NCI-H748 treated with DMSO at 0.1 percent for 48 hours (cell line): ENCODE results near the gene MRGPRG.

ENCODE experiments used
- DNase-seq: peaks from one replicate; lab custom pipeline; 2025; lab: John Stamatoyannopoulos, UW

The MRGPRG gene

DNA sequence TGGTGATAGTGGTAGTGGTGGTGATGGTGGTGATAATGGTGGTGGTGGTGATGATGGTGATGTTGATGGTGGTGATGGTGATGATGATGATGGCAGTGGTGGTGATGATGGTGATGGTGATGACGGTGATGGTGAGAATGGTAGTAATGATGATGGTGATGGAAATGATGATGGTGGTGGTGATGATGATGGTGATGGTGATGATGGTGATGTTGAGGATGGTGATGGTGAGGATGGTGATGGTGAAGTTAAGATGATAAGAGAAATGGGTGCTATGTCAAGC lies 11.8 kb downstream of the MRGPRG start:
- DNase-seq = no peak

DNA sequence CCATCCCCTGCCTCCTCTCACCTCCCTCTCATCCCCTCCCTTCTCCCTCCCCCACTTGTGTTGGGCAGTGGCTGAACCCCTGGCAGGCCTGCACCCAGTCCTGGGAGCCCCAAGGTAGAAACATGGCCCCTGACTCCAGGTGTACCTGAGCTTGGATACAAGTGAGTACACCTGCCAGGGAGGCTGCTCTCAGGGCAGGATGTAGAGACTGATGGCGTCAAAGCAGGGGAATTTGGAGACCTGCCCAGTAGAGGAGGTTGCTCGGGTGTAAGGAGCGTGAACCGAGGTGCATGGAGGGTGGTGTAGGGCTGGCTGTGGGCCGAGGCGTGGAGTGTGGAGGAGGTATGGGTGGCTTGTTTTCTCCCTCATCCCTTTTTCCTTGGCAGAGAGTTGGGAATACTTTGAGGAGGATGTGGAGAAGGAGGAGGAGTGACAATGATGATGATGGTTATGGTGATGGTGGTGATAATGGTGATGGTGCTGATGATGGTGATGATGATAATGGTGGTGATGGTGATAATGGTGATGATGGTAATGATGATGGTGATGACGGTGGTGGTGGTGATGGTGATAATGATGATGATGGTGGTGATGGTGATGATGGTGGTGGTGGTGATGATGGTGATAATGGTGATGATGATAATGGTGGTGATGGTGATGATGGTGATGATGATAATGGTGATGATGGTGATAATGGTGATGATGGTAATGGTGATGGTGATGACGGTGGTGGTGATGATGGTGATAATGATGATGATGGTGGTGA lies 12.3 kb downstream of the MRGPRG start:
- no peak for DNase-seq

DNA sequence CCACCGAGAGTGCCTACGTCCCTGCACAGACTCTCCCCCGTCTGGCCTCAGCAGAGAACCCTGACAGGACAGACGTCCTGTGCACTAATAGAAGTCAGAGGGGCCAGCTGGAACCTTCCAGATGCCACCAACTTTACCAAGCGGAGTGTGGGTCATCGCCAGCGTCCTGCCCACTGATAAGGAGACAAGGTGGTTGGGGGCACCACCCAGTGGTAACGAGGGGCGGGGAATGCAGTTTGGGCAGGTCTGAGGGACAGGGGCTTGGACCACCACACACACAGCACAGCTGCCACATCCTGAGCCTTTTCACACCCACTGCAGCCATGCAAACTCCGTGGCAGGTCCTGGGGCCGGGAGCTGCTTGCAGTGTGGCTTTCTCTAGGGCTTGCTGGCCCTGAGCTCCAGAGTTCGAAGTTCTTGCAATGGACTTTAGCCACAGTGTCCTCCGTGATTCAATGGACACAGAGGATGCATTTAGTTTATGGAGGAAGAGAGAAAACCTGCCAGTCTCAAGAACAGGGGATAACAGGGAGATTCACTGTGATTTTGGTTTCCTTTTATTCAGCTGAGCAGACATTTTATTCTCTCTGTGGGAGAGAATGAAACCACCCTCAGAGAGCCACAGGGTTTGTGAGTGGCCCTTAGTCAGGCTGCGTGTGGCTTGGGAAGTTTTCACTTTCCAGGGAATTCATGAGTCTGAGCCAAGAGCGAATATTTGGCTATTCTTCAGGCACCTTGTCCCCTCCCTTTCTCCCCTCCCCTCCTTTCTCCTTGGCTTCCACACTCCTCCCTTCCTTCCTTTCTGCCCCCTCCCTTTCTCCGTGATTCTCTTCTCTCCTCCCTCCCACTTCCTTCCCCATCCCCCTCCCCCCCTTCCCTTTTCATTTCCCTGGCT lies 13.1 kb downstream of the MRGPRG start:
- no peak for DNase-seq

DNA sequence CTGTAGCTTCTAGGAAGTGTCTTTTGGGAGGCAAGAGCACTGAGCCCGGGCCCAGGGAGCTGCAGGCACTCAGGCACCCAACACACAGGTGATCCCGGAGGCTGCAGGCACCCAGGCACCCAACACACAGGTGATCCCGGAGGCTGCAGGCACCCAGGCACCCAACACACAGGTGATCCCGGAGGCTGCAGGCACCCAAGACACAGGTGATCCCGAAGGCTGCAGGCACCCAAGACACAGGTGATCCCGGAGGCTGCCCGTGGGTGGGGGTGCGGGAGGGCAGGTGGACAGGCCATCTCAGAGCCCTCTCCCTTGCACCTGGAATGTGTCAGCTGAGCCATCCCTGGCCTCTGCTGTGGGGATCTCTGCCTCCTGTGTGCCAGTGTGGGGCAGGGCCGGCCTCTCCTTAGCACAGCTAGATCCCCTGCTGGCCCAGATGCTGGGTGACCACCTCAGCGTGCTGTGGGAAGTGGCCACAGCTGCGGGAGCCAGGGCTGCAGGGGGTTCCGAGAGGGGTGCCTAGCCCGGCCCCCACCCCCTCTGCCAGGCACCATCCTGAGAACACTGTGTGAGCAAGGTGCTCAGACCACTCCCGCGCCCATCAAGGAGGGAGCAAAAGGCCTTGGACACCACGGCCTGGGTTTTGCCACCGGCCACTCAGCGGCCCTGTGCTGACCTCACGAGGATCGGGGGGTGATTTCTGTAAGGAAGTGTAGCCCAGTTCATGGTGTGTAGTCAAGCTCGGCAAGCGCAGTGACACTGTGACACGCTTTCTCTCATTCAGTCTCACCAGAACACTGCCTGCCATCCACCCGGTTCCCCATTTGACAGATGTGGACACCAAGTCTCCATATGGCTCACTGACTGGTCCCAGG lies 14.2 kb downstream of the MRGPRG start:
- no peak for DNase-seq

DNA sequence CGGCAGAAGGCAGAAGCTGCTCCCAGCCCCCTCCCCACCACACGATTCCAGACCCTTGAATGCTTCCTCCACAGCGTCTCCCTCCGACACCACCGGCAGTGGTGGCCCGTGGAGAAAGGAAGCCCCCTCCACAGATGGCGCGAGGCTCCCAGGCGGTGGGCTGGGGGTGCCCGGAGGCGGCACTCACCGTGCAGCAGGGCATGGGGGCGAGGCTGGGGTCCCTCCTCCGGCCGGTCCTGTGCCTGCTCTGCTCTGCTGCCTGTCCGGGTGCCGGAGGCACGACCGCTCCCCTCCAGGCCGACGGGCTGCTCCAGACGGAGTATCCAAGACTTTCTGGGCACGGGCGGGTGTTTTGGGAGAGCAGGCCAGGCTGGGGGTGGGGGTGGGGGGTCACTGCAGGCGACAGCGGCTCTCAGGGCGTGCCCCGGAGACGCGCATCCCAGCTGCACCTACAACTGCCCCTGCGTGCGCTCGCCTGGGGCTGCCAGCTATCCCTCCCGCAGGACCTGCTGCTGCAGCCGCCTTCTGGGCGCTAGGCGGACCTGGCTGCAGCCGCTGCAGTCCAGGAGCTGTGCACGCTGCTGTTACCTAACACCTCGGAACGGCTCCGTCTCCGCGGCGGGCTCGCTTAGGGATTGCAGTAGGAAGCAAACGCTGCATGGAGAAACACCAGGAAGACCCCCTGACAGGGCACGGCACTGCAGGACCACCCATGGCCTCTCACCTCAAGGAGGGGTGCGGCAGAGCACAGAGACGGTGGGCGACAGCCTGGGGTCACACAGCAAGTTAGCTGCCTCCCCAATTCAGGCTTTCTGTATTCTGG lies 15.2 kb downstream of the MRGPRG start:
- DNase-seq = no peak

DNA sequence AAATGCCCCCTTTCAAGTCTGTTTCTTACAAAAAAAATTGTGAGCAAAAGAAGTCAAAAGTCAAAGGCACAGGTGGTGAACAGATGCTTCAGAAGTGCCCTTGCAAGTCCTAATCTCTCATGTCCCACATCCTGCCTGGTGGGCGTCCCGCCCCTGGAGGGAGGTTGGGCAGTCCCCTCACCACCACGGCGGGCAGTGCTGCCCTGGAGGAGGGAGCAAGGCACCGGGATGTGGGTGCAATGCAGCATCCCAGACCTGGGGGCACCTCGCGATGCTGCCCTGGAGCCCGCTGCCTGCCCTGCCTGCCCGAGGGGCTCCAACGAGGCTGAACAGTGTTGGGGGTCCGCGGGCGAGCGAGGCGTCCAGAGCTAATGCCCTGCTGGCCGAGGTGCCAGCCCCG lies 15.9 kb downstream of the MRGPRG start:
- no peak for DNase-seq

DNA sequence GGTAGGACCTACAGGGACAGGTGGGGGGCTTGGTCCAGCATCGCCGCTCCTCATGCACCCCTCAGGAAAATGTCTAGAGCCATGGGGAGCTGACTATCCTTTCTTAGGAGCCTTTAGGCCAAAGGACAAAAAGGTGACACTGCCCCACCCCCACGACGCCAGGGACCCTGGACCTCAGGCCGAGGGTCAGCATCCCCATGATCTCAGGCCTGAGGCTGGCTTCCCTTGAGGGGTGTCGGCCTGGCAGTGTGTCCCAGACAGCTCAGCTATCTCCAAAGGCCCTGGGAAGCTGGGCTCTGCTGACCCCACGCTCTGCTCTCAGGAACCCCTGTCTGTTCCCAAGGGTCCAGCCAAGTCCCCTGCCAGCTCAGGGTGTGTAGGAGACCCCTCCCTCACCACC lies 16.3 kb downstream of the MRGPRG start:
- DNase-seq = no peak

DNA sequence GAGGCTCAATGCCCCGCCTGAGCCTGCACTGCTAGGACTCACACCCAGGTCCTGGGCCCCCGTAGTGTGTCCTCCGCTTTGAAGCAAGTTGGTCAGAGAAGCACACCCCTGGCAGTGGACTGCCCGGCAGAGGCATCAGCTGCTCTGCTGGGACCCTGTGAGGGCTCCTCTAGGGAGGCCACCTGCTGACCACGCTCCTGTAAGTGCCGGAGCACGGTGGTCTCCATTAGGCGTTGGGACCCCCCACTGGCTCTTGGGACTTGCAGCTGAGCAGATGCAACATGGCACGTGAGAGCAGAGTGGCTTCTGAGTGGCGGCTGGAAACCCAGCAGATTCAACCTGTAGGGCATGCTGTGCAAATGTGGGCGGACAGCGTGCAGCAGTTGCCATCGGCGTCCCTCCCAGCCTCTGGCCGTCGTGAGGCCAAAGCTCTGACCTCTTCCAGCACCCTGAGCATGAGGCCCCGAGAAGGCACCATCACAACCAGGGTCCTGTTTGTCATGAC lies 16.9 kb downstream of the MRGPRG start:
- DNase-seq = no peak

DNA sequence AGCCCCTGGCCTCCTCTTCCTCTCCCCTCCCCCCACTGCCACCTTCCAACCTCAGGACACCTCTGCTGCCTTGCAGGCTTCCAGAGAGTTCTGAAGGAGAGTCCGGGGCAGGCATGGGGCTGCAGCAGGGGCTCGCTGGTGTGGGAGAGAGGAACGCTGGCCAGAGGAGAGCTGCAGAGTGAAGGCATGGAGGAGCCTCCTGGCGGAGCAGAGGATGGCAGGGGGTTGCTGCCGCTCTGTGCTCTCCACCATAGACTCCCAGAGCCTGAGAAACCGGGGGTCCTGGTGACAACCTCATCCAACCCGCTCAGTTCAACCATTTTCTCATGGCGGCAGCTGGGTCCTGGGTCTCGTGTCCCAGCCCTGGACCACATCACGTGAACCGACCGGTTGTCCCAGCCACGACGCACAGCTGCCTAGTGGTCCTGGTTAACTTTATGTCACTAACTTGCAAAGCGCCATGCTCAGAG lies 17.5 kb downstream of the MRGPRG start:
- no peak for DNase-seq

DNA sequence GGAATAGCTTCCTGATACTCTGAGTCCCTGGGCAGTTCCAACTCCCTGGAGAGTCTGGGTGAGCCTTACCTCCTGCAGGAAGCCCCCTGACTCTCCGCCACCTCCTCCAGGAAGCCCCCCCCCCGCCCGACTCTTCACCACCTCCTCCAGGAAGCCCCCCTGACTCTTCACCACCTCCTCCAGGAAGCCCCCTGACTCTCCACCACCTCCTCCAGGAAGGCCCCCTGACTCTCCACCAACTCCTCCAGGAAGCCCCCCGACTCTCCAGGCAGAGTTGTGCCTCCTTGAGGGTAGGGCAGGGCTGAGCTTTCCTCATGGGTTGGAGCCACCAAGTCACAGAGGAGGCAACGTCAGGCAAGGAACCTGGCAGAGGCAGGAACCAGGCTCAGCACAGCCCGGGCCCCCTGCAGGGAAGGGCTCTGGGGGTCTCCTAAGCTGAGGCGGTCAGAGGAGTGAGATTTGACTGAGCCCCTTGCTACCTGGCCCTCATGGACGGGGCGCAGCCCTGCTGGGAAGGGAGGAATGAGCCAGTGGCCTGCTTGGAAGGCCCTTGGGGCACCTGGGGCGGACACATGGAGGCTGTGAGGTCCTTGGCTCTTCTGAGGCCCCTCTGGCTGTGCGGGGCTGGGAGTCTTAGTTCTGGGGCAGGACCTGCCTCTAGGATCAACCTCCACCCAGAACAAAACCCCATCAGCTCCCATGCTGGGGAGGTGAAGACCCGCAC lies 18.1 kb downstream of the MRGPRG start:
- no peak for DNase-seq

DNA sequence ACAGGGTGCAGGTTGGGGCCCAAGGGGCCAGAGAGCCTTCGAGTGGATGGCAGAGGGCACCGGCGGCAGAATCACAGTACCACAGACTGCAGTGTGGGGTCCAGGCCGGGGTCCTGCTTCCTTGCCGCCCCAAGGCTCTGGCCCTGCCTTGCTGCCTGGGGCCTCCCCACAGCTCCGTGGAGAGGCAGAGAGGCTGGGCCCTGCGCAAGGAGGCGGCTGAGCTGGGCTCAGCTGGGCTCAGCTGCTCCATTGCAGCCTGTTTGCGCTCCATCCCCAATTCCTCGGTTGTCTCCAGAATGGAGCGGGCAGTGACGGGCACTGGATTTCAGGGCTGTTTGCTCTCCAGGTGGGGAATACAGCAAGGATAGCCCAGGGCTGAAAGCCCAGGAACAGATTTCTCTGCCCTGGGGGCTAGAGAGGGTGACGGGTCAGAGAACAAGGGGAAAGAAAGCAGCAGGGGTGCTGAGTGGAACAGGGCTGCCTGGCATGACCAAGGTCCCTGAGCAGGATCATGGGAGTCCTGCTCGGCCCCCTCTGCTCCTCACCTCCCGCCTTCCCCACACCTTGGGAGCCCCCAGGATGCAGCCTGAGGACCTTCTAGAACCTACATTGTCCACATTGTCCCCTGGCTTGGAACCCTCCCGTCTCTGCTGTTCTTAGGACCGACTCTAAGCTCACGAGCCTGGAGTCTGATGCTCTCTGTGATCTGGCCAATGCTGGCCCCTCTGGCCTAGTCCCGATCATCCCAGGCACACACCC lies 18.9 kb downstream of the MRGPRG start:
- no peak for DNase-seq

DNA sequence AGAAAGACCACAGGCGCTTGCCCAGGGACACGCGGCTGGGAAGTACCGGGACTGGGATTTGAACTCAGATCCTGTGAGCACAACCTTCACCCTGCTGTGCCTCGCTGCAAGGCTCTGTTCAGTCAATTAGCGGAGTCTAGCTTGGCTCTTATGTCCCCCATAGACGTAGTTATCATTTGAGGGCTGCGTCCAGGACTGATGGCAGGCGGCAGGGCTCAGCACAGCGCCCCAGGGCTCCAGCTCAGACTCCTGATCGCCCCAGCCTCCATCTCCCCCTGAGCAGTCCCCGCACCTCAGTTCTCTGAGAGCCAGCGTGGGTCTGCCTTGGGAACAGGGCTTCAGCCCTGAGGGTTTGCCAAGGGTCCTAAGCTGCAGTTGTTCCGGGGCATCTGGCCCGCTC lies 19.8 kb downstream of the MRGPRG start:
- no peak for DNase-seq

DNA sequence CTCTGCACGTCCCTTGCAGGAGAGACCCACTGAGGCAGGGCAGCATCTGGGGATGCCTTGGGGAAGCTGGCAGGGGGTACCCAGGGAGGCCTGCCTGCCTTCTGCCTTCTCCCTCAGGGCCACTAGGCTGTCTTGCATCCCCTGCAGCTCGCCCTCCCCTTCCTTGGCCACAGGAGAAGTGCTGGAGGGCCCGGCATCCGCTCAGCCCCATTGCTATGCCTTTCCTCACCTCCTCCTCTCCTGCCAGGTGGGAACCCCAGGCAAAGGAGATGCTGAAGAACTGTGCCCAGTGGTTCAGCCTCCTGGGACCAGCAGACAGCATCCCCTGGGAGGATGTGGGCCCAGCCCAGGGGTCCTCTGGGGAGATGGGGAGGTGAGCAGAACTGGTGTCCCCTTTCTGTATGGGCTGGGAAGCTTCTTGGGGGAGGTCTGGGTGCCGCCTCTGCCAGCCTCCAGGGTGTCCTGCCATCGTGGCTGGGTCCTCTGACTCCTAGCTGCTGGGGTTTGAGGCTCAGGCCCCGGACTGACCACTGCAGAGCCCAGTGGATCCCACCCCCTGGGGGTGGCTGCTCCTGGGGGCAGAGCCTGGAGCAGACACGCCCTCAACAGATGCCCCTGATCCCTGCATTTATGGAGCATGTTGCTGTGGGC lies 20.6 kb downstream of the MRGPRG start:
- DNase-seq = no peak

DNA sequence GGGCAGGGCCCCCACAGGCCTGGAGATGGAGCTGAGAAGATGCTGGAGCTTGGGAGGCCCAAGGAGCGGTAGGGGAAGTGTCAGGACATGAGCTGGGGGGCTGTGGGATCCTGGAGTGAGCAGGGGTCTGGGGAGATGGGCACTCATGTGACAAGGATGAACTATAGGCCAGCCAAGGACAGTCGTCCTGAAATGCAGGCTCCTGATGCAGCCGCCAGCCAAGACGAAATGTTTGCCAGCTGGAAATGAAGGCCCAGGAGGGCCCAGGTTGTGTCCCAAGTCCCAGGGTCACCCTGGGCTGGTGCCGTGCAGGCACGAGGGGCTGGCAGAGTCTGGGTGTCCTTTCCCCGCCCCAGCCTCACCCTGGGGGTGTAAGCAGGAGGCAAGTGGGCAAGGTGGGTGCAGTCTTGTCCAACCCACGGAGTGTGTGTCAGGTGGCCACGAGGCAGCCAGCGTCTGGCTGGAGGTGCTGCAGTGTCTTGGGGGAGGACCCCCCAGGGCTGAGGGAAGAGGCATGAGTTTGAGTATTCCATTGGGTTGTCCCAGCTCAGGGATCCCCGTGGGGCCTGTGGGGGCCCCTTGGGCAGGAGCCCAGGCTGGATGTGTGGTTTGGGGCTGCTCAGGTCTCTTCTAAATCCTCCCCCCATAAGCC lies 21.4 kb downstream of the MRGPRG start:
- no peak for DNase-seq

DNA sequence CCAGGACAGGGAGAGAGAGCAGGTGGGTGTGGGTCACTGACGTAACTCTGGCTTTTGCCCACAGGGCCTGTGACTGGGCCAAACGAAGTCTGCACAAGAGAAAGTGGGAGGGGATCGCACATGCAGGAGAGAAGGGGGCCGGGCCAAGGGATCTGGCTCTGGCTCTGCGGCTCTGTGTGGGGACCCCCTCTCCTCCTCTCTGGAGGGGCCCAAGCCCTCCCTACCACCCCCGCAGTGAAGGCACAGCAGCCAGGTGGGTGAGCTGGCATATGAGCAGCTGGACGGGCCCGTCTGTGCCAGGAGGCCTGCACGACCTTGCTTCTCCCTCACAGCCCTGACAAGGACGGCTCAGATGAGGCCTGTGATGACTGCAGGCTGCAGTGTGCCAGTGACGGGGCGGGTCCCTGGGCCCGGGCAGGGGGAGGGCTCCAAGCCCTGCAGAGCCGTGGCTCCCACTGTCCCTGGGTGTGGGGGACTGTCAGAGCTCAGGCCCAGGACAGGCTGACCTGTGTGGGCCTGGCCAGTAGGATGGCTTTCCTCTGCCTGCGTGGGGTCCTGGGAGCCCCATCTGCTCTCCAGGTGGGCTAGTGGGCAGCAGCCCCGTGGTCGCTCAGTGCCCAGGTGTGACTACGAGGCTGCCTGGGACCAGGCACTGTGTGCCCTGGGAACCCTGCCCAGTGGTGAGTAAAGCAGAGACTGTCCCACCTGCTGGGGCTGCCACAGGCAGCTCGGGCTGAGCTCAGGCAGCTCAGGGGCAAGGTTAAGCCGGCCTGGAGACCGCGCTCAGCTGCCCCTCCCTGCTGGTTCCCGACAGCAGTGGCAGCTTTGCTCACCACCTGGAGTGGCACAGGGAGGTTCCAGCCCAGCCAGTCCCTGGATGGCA lies 22.2 kb downstream of the MRGPRG start:
- no peak for DNase-seq

DNA sequence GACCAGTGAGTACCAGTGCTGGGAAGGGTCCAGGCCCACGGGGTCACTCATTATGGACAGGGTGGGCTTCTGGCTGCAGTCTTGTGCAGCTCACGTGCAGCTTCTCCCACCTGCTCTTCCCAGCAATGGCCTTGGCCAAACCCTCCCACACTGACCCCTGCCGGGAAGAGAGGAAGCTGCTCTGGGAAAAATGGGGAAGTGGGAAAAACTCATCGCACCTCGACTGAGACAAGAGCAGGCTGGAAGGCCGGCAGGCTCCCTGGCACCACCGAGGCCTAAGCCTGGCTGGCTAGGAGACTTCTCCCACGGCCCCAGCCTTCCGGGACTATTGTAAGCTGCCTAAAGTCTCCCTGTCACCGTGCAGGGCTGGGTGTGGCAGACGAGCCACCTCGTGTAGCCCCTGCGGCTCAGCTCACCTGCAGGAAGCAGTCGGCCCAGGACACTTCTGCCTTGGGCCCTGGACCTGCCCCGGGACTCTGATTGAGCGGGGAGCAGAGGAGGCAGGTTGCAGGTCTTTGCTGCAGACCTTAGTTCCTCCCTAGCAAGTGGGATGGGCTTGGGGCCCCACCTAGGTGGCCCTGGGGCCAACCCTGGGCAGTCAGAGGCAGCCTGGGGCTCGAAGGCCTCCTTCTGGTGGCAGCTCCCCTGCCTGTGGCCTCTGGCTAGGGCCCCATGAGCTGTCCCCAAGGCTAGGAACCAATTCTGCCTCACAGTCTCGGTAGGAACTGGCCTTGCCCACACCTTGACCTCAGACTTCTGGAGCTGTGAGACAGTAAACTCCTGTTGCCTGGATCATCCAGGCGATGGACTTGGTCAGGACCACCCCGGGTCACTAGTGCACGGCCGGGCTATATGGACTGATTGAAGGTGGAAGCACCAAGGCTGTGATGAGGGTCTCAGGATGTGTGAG lies 23.1 kb downstream of the MRGPRG start:
- no peak for DNase-seq
